ENCODE results near the gene PASK.

- TF ChIP-seq CTCF (IDR thresholded peaks at IDR 0.05) = no peak
- TF ChIP-seq POLR2A (IDR thresholded peaks at IDR 0.05) = no peak
- TF ChIP-seq EP300 (IDR thresholded peaks at IDR 0.05) = no peak
- no peak for TF ChIP-seq POLR2AphosphoS5 (IDR thresholded peaks at IDR 0.05)
Measured at GRCh38 chr2:241179899-241180298, 30.6 kb upstream of the PASK start.
